HepG2 (cell line): ENCODE data around the gene SEPTIN10. TPM values are rescaled to one million over a fixed set of nuclear protein-coding genes. Genes with fewer than 3 reads are reported as not detected.

Experiments
- BORCS8-MEF2B ChIP-seq: sonication (generic); formaldehyde crosslinking; IDR thresholded peaks from 2 replicates; pipeline ENCODE4 v1.8.0; 2022; ENCODE audit warnings: mild to moderate bottlenecking, missing genetic modification reagents
- CEBPG ChIP-seq: IDR thresholded peaks from 2 replicates; pipeline ENCODE4 v1.6.1; 2016
- HOXA5 ChIP-seq: sonication (generic); formaldehyde crosslinking; IDR thresholded peaks from 2 replicates; pipeline ENCODE4 v1.4.0; 2020; ENCODE audit warnings: missing genetic modification reagents
- MTF1 ChIP-seq: sonication (generic); formaldehyde crosslinking; IDR thresholded peaks from 2 replicates; pipeline ENCODE4 v1.5.0; 2020; ENCODE audit warnings: missing genetic modification reagents
- POGZ ChIP-seq: sonication (generic); formaldehyde crosslinking; IDR thresholded peaks from 2 replicates; pipeline ENCODE4 v1.4.0; 2020; ENCODE audit warnings: mild to moderate bottlenecking, missing genetic modification reagents
- REL ChIP-seq: sonication (generic); formaldehyde crosslinking; conservative IDR thresholded peaks from 2 replicates; pipeline ENCODE4 v1.8.0; 2022; ENCODE audit warnings: mild to moderate bottlenecking, missing genetic modification reagents, moderate library complexity
- RNF2 ChIP-seq: fragments of 450-650 bp; conservative IDR thresholded peaks from 2 replicates; pipeline ENCODE4 v1.6.1; 2016; ENCODE audit warnings: low read depth
- SIN3B ChIP-seq: fragments of 150-350 bp; IDR thresholded peaks from 2 replicates; pipeline ENCODE4 v1.6.1; 2014; ENCODE audit warnings: low read length
- SP140L ChIP-seq: sonication (generic); formaldehyde crosslinking; IDR thresholded peaks from 2 replicates; pipeline ENCODE4 v1.4.0; 2020; ENCODE audit warnings: missing genetic modification reagents, borderline replicate concordance
- SRSF4 ChIP-seq: fragments of 200-400 bp; formaldehyde crosslinking; IDR thresholded peaks from one replicate; pipeline ENCODE4 v1.6.1; 2018; ENCODE audit warnings: mild to moderate bottlenecking, low read depth, low read length, moderate library complexity; ENCODE audit not compliant: poor library complexity, severe bottlenecking
- ZC3H13 ChIP-seq: sonication (generic); formaldehyde crosslinking; IDR thresholded peaks from 2 replicates; pipeline ENCODE4 v1.8.1; 2023; ENCODE audit warnings: mild to moderate bottlenecking, missing genetic modification reagents, moderate library complexity
- ZNF224 ChIP-seq: sonication (generic); formaldehyde crosslinking; IDR thresholded peaks from 2 replicates; pipeline ENCODE4 v1.5.0; 2020; ENCODE audit warnings: mild to moderate bottlenecking, missing genetic modification reagents
- ZNF253 ChIP-seq: sonication (generic); formaldehyde crosslinking; IDR thresholded peaks from 2 replicates; pipeline ENCODE4 v1.8.0; 2022; ENCODE audit warnings: mild to moderate bottlenecking, missing genetic modification reagents, borderline replicate concordance
- ZNF329 ChIP-seq: sonication (generic); formaldehyde crosslinking; IDR thresholded peaks from 2 replicates; pipeline ENCODE4 v1.9.0; 2021; ENCODE audit warnings: low read depth, mild to moderate bottlenecking, missing genetic modification reagents
- ZNF558 ChIP-seq: sonication (generic); formaldehyde crosslinking; IDR thresholded peaks from 2 replicates; pipeline ENCODE4 v1.9.0; 2022; ENCODE audit warnings: mild to moderate bottlenecking, missing genetic modification reagents, borderline replicate concordance
- ZNF567 ChIP-seq: sonication (generic); formaldehyde crosslinking; IDR thresholded peaks from 2 replicates; pipeline ENCODE4 v1.8.1; 2023; ENCODE audit warnings: mild to moderate bottlenecking, missing genetic modification reagents, borderline replicate concordance
- ZNF761 ChIP-seq: sonication (generic); formaldehyde crosslinking; conservative IDR thresholded peaks from 2 replicates; pipeline ENCODE4 v1.4.0; 2020; ENCODE audit warnings: mild to moderate bottlenecking, missing genetic modification reagents
- ZNF792 ChIP-seq: IDR thresholded peaks from 2 replicates; pipeline ENCODE4 v1.6.1; 2016
- polyA plus RNA-seq, 8 experiments: library from polyadenylated mRNA; depleted of rRNA in 3 of 8; stranded (reverse) in 7 of 8; unstranded in 1 of 8; fragments of >200 nt; fragmentation: Illumina TruSeq in 4 of 8; extraction: Trizol in 4 of 8; gene quantifications; 2 replicates each; pipeline versions ENCODE4 v1.2.1 to v1.2.3, GENCODE V29; 2011 to 2016; ENCODE audit warnings: low read depth in 4 of 8, missing spikeins in 1 of 8, mixed read lengths in 1 of 8; ENCODE audit not compliant: insufficient read depth in 1 of 8
- total RNA-seq, 5 experiments: library from RNA; depleted of rRNA; stranded (reverse); fragments of >200 nt; fragmentation: Illumina TruSeq; extraction: Trizol; gene quantifications; 2 replicates each; pipeline ENCODE4 v1.2.3, GENCODE V29; 2016; ENCODE audit warnings: low read depth in 1 of 5
- TF ChIP-seq, protein P1 (sequence below): sonication (generic); formaldehyde crosslinking; IDR thresholded peaks from 2 replicates; pipeline ENCODE4 v1.5.1; 2020; ENCODE audit warnings: missing genetic modification reagents, mild to moderate bottlenecking, borderline replicate concordance
- TF ChIP-seq, protein P2 (sequence below): sonication (generic); formaldehyde crosslinking; IDR thresholded peaks from 2 replicates; pipeline ENCODE4 v1.9.0; 2022; ENCODE audit warnings: missing genetic modification reagents, mild to moderate bottlenecking, borderline replicate concordance
- TF ChIP-seq, protein P3 (sequence below): sonication (generic); formaldehyde crosslinking; IDR thresholded peaks from 2 replicates; pipeline ENCODE4; 2020; ENCODE audit warnings: missing genetic modification reagents, mild to moderate bottlenecking, borderline replicate concordance
- TF ChIP-seq, protein P4 (sequence below): sonication (generic); formaldehyde crosslinking; IDR thresholded peaks from 2 replicates; pipeline ENCODE4 v1.5.0; 2020; ENCODE audit warnings: mild to moderate bottlenecking, low read depth, missing genetic modification reagents, borderline replicate concordance

SEPTIN10 gene
- total and polyA plus RNA-seq, 2 of the 13 experiments (the other 11 are each of a cell fraction or from before 2014, with no cell fraction given) = 45.8 to 67.5 TPM

DNA sequence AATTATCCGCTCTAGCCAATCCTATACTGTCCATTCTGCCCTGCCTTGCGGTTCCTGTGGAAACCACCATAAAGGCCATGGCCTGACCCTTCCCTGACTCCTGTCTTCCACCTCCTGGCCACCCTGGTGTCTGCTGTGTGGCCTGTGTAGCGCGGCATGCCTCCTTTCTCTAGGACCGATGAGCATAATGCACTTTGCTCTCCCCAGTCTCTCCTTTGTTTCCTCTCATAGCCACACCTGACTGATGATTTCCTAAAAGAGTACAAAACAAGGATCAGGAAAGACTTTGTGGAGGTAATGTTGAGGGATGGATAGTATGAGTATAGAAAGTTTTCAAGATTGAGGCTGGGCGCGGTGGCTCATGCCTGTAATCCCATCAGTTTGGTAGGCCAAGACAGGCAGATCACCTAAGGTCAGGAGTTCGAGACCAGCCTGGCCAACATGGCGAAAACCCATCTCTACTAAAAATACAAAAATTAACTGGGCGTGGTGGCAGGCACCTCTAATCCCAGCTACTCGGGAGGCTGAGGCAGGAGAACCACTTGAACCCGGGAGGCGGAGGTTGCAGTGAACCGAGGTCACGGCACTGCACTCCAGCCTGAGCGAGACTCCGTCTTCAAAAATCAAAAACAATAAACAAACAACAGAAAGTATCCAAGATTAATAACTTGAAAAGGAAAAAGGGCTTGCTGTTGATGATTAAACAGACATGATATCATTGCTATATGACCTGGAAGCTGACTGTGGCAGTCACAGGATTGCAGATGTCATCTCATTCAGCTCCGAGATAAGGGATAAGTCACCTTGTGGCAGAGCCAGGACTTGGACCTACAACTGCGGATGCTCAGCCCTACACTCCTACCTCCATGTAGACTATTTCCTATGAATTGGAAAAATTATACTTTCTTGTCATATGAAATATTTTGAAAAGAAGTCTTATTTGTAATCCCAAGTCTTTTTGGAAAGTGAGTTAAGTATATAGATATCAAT is 17.0 kb upstream of the SEPTIN10 start (continued):
- peak; percentile 39; the same call in 1 of the 2 replicates for TF ChIP-seq BORCS8-MEF2B
- no peak for TF ChIP-seq ZNF761 (CRISPR knock-in tag)
- TF ChIP-seq SIN3B = no peak
- TF ChIP-seq POGZ = peak; percentile 56; the same call in 1 of the 2 replicates
- TF ChIP-seq MTF1 = no peak
- TF ChIP-seq CEBPG (CRISPR knock-in tag) = no peak; the same call in 1 of the 2 replicates
- no peak for TF ChIP-seq REL (CRISPR knock-in tag)
- TF ChIP-seq, protein P1, sequence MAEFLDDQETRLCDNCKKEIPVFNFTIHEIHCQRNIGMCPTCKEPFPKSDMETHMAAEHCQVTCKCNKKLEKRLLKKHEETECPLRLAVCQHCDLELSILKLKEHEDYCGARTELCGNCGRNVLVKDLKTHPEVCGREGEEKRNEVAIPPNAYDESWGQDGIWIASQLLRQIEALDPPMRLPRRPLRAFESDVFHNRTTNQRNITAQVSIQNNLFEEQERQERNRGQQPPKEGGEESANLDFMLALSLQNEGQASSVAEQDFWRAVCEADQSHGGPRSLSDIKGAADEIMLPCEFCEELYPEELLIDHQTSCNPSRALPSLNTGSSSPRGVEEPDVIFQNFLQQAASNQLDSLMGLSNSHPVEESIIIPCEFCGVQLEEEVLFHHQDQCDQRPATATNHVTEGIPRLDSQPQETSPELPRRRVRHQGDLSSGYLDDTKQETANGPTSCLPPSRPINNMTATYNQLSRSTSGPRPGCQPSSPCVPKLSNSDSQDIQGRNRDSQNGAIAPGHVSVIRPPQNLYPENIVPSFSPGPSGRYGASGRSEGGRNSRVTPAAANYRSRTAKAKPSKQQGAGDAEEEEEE (CRISPR knock-in tag) = peak; percentile 62; the same call in 1 of the 2 replicates
- no peak for TF ChIP-seq ZNF253
- TF ChIP-seq SRSF4 = no peak
- TF ChIP-seq ZC3H13 (CRISPR knock-in tag) = 0 out of 2 replicates have a peak, but pooled peaks have one; percentile 33
- TF ChIP-seq ZNF224 (CRISPR knock-in tag) = no peak
- TF ChIP-seq RNF2 = no peak
- TF ChIP-seq ZNF567 (CRISPR knock-in tag) = no peak
- TF ChIP-seq ZNF558 (CRISPR knock-in tag) = no peak
- TF ChIP-seq, protein P2, sequence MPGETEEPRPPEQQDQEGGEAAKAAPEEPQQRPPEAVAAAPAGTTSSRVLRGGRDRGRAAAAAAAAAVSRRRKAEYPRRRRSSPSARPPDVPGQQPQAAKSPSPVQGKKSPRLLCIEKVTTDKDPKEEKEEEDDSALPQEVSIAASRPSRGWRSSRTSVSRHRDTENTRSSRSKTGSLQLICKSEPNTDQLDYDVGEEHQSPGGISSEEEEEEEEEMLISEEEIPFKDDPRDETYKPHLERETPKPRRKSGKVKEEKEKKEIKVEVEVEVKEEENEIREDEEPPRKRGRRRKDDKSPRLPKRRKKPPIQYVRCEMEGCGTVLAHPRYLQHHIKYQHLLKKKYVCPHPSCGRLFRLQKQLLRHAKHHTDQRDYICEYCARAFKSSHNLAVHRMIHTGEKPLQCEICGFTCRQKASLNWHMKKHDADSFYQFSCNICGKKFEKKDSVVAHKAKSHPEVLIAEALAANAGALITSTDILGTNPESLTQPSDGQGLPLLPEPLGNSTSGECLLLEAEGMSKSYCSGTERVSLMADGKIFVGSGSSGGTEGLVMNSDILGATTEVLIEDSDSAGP (CRISPR knock-in tag) = peak; percentile 67; the same call in 1 of the 2 replicates
- no peak for TF ChIP-seq ZNF329
- TF ChIP-seq, protein P3, sequence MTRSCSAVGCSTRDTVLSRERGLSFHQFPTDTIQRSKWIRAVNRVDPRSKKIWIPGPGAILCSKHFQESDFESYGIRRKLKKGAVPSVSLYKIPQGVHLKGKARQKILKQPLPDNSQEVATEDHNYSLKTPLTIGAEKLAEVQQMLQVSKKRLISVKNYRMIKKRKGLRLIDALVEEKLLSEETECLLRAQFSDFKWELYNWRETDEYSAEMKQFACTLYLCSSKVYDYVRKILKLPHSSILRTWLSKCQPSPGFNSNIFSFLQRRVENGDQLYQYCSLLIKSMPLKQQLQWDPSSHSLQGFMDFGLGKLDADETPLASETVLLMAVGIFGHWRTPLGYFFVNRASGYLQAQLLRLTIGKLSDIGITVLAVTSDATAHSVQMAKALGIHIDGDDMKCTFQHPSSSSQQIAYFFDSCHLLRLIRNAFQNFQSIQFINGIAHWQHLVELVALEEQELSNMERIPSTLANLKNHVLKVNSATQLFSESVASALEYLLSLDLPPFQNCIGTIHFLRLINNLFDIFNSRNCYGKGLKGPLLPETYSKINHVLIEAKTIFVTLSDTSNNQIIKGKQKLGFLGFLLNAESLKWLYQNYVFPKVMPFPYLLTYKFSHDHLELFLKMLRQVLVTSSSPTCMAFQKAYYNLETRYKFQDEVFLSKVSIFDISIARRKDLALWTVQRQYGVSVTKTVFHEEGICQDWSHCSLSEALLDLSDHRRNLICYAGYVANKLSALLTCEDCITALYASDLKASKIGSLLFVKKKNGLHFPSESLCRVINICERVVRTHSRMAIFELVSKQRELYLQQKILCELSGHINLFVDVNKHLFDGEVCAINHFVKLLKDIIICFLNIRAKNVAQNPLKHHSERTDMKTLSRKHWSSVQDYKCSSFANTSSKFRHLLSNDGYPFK = peak; percentile 29; the same call in 1 of the 2 replicates
- TF ChIP-seq, protein P4, sequence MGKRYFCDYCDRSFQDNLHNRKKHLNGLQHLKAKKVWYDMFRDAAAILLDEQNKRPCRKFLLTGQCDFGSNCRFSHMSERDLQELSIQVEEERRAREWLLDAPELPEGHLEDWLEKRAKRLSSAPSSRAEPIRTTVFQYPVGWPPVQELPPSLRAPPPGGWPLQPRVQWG (CRISPR knock-in tag) = no peak
- peak; percentile 96; the same call in 1 of the 2 replicates for TF ChIP-seq ZNF792 (CRISPR knock-in tag)
- no peak for TF ChIP-seq SP140L (CRISPR knock-in tag)
- no peak for TF ChIP-seq HOXA5 (CRISPR knock-in tag)
